HCEC 1CT (cell line): ENCODE measurements around the gene FABP7.

ENCODE experiments used
- DNase-seq: peaks from one replicate; pipeline ENCODE4 v3.0.0-alpha.2; 2017

FABP7 gene

GRCh38 chr6:122799140-122799745, 19.7 kb downstream of the FABP7 start:
- DNase-seq, result no peak

GRCh38 chr6:122799916-122800686, 20.6 kb downstream of the FABP7 start:
- peak; percentile 55 for DNase-seq

- DNase-seq, result peak; percentile 29
Observed at GRCh38 chr6:122800906-122801305, 21.4 kb downstream of the FABP7 start.

GRCh38 chr6:122801397-122801796, 21.9 kb downstream of the FABP7 start:
- DNase-seq, result no peak

GRCh38 chr6:122803171-122803661, 23.7 kb downstream of the FABP7 start:
- DNase-seq, result peak; percentile 74

- DNase-seq, result no peak
Observed at GRCh38 chr6:122804962-122805485, 25.5 kb downstream of the FABP7 start.

- no peak for DNase-seq
Observed at GRCh38 chr6:122806291-122806690, 26.8 kb downstream of the FABP7 start.

GRCh38 chr6:122808121-122808885, 28.8 kb downstream of the FABP7 start:
- no peak for DNase-seq

GRCh38 chr6:122809001-122809400, 29.5 kb downstream of the FABP7 start:
- DNase-seq, result no peak

GRCh38 chr6:122809691-122810090, 30.2 kb downstream of the FABP7 start:
- no peak for DNase-seq

- DNase-seq, result no peak
Observed at GRCh38 chr6:122810189-122810588, 30.7 kb downstream of the FABP7 start.

- DNase-seq, result no peak
Observed at GRCh38 chr6:122817358-122817757, 37.8 kb downstream of the FABP7 start.

GRCh38 chr6:122817766-122818165, 38.2 kb downstream of the FABP7 start:
- no peak for DNase-seq

- no peak for DNase-seq
Observed at GRCh38 chr6:122818866-122819265, 39.4 kb downstream of the FABP7 start.

- no peak for DNase-seq
Observed at GRCh38 chr6:122821095-122821494, 41.6 kb downstream of the FABP7 start.

- no peak for DNase-seq
Observed at GRCh38 chr6:122825163-122825562, 45.6 kb downstream of the FABP7 start.

- no peak for DNase-seq
Observed at GRCh38 chr6:122829456-122829855, 49.9 kb downstream of the FABP7 start.

- DNase-seq, result no peak
Observed at GRCh38 chr6:122831511-122831910, 52.0 kb downstream of the FABP7 start.

GRCh38 chr6:122832459-122832858, 52.9 kb downstream of the FABP7 start:
- DNase-seq, result no peak

GRCh38 chr6:122833021-122833491, 53.5 kb downstream of the FABP7 start:
- no peak for DNase-seq
